HUES48 (cell line): Measurements from ENCODE around the gene MGRN1.
"Not testable (repeated sequence)": the region's sequence is repeated elsewhere in the genome, so short reads cannot be mapped to it uniquely, and the experiment has no call there.

ENCODE experiments used
- H3K27ac ChIP-seq: one replicate; pipeline ENCODE4 v1.7.0; 2013; ENCODE audit warnings: low read depth, low read length, inconsistent platforms
- H3K27me3 ChIP-seq: 2 replicates; pipeline ENCODE4 v1.6.1; 2013; ENCODE audit warnings: mild to moderate bottlenecking, low read length; ENCODE audit not compliant: control insufficient read depth, insufficient read depth
- H3K36me3 ChIP-seq: 2 replicates; pipeline ENCODE4 v1.6.1; 2013; ENCODE audit warnings: low read length; ENCODE audit not compliant: control insufficient read depth, insufficient read depth
- H3K4me1 ChIP-seq: 2 replicates; pipeline ENCODE4 v1.6.1; 2013; ENCODE audit warnings: mild to moderate bottlenecking, low read length; ENCODE audit not compliant: control insufficient read depth, insufficient read depth
- H3K4me3 ChIP-seq: 2 replicates; pipeline ENCODE4 v1.5.1; 2013; ENCODE audit warnings: mild to moderate bottlenecking, low read depth, low read length
- H3K9ac ChIP-seq: 2 replicates; pipeline ENCODE4 v1.6.1; 2013; ENCODE audit warnings: mild to moderate bottlenecking, low read depth, low read length, moderate library complexity
- H3K9me3 ChIP-seq: 2 replicates; pipeline ENCODE4 v1.6.1; 2013; ENCODE audit warnings: low read length; ENCODE audit not compliant: control insufficient read depth, insufficient read depth

Gene MGRN1

GRCh38 chr16:4733211-4733742, 108.7 kb downstream of the MGRN1 start:
- Histone ChIP-seq H3K9me3 (no peaks in the 10 kb centered on the region), H3K27ac (peak overlapping the region; percentile 90), H3K9ac (peak overlapping the region; percentile 67), H3K27me3 (no peaks in the 10 kb centered on the region), H3K4me3 (peak overlapping the region; percentile 89), H3K4me1 (no peaks in the 10 kb centered on the region), H3K36me3 (peaks cover 34% of the 10 kb centered on the region)

DNA sequence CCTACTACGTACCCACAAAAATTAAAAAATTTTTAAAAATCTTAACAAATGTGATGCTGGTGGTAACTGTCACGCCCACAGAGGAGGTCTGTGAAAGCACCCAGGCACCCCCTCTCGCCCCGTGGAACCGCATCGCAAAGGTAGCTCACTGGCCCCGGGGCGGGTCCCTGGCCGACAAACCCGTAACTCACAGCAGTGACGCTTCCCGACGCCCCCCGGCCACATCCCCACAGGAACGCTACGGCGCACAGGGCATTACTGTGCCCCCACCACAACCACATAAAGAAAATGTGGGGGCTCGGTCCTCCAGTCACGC, 109.1 kb downstream of the MGRN1 start:
- Histone ChIP-seq H3K9ac (peak overlapping the region; percentile 67), H3K9me3 (no peaks in the 10 kb centered on the region), H3K4me3 (peak overlapping the region; percentile 89), H3K4me1 (no peaks in the 10 kb centered on the region), H3K27me3 (no peaks in the 10 kb centered on the region), H3K27ac (peak overlapping the region; percentile 90), H3K36me3 (peaks cover 30% of the 10 kb centered on the region)

GRCh38 chr16:4734063-4734729, 109.6 kb downstream of the MGRN1 start, which contains the start of the genes ANKS3 and DNAAF8:
Gene ANKS3, minus strand, starts transcription at chr16:4734271. Its CDS starts 4,122 bp downstream, at chr16:4730149.
Gene DNAAF8, plus strand, starts transcription at chr16:4734537. Its CDS starts 1,978 bp downstream, at chr16:4736515.
- Histone ChIP-seq H3K27me3 (no peaks in the 10 kb centered on the region), H3K4me1 (no peaks in the 10 kb centered on the region), H3K36me3 (peaks cover 25% of the 10 kb centered on the region), H3K4me3 (peak within 1 kb of the TSS; percentile 89), H3K9ac (peak within 1 kb of the TSS; percentile 67), H3K9me3 (no peaks in the 10 kb centered on the region), H3K27ac (peak within 1 kb of the TSS; percentile 90)

- Histone ChIP-seq H3K4me3 (peak overlapping the region; percentile 89), H3K9ac (peak overlapping the region; percentile 15; the same call in 1 of the 2 replicates), H3K4me1 (no peaks in the 10 kb centered on the region), H3K27me3 (no peaks in the 10 kb centered on the region), H3K9me3 (no peaks in the 10 kb centered on the region), H3K36me3 (peaks cover 19% of the 10 kb centered on the region), H3K27ac (peak overlapping the region; percentile 90)
Measured at GRCh38 chr16:4734730-4735535, 110.3 kb downstream of the MGRN1 start.

DNA sequence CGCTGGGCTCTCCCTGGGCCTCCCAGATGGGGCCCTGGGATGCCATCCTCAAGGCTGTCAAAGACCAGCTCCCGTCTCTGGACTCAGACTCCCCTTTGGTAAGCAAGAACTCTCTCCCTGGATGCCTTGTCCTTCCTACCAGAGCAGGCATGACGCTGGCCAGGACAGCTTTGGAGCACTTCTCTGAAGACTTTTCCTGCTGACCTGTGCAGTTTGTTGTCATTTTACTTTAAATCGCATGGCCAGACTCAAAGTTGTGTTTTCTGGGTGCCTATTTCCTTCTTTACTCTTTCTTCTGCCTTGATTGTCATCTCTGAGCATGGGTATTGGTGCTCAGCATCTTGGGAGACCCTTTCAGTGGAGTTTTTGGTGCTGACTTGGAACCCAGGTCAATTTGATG, 111.9 kb downstream of the MGRN1 start:
- Histone ChIP-seq H3K4me1 (no peaks in the 10 kb centered on the region), H3K4me3 (no peak overlapping the region), H3K36me3 (0 out of 2 replicates have a peak, but pooled peaks cover 5% of the 10 kb centered on the region), H3K9ac (no peak overlapping the region), H3K27me3 (no peaks in the 10 kb centered on the region), H3K9me3 (no peaks in the 10 kb centered on the region), H3K27ac (no peak overlapping the region)

DNA sequence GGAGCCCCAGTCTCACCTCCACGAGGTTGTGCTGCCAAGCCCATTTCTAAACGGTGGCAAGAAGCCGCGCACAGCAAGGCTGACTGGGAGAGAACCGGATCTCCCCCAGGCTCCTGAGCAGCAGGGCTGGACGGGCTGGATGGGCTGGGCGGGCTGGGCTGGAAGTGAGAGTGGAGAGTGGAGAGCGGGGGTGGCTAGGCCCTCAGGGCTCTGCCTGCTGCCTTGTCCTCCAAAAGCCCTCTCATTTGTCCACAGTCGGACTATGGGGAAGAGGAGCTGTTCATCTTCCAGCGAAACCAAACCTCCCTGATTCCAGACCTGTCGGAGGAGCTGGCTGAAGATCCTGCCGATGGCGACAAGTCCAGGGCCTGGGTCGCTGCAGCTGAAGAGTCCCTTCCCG, 112.9 kb downstream of the MGRN1 start:
- H3K27me3 ChIP-seq: no peaks in the 10 kb centered on the region
- no peak overlapping the region for H3K9ac ChIP-seq
- H3K4me1 ChIP-seq: no peaks in the 10 kb centered on the region
- no peak overlapping the region for H3K27ac ChIP-seq
- H3K36me3 ChIP-seq: no peaks in the 10 kb centered on the region
- no peaks in the 10 kb centered on the region for H3K9me3 ChIP-seq
- no peak overlapping the region for H3K4me3 ChIP-seq

DNA sequence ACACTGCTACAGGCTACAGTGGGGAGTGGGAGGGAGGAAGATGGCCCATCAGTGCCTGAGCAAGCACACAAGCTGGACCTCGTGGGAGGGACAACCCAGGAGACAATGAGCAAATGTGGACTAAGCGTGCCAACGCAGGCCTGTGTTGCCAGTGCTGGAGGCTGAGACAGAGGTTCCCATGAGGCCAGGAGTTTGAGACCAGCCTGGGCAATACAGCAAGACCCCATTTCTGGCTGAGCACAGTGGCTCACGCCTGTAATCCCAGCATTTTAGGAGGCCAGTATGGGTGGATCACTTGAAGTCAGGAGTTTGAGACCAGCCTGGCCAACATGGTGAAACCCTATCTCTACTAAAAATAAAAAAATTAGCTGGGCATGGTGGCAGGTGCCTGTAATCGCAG, 113.7 kb downstream of the MGRN1 start:
- H3K27ac ChIP-seq, H3K4me1 ChIP-seq, H3K4me3 ChIP-seq, H3K36me3 ChIP-seq, H3K9me3 ChIP-seq, H3K27me3 ChIP-seq, H3K9ac ChIP-seq: not testable (repeated sequence)
